Measurements from ENCODE around the gene HOXD11.
A peak's percentile ranks its signal among the peaks of the same experiment; 100 is the strongest.

HOXD11 gene

GRCh38 chr2:176135035-176135440 lies 28.0 kb downstream of the HOXD11 start:
- DNase-seq: no peak

- DNase-seq: peak in 1 of 2 experiments; percentile 36
Measured at GRCh38 chr2:176136374-176137251, 29.5 kb downstream of the HOXD11 start.

- no peak for DNase-seq
Measured at GRCh38 chr2:176137252-176137580, 30.1 kb downstream of the HOXD11 start.

GRCh38 chr2:176137906-176138305 lies 30.8 kb downstream of the HOXD11 start:
- no peak for DNase-seq

- peak in 1 of 2 experiments; percentile 7 for DNase-seq
Measured at GRCh38 chr2:176138526-176138922, 31.4 kb downstream of the HOXD11 start.

GRCh38 chr2:176138923-176139660 lies 32.0 kb downstream of the HOXD11 start:
- DNase-seq: peak; percentile 20 to 25

GRCh38 chr2:176139661-176140512 lies 32.8 kb downstream of the HOXD11 start:
- no peak for DNase-seq

- peak; percentile 82 to 85 for DNase-seq
Measured at GRCh38 chr2:176140513-176141317, 33.6 kb downstream of the HOXD11 start.

- DNase-seq: no peak
Measured at GRCh38 chr2:176142281-176142680, 35.2 kb downstream of the HOXD11 start.

- DNase-seq: no peak
Measured at GRCh38 chr2:176145085-176145969, 38.2 kb downstream of the HOXD11 start.

- no peak for DNase-seq
Measured at GRCh38 chr2:176146101-176146500, 39.0 kb downstream of the HOXD11 start.

GRCh38 chr2:176146645-176147044 lies 39.6 kb downstream of the HOXD11 start:
- no peak for DNase-seq

GRCh38 chr2:176147210-176147799 lies 40.2 kb downstream of the HOXD11 start:
- no peak for DNase-seq

- DNase-seq: no peak
Measured at GRCh38 chr2:176147800-176148496, 40.9 kb downstream of the HOXD11 start.

- no peak for DNase-seq
Measured at GRCh38 chr2:176148751-176149421, 41.8 kb downstream of the HOXD11 start.

- DNase-seq: no peak
Measured at GRCh38 chr2:176149481-176149938, 42.4 kb downstream of the HOXD11 start.

- no peak for DNase-seq
Measured at GRCh38 chr2:176149939-176150583, 43.0 kb downstream of the HOXD11 start.

- DNase-seq: no peak
Measured at GRCh38 chr2:176150584-176151441, 43.7 kb downstream of the HOXD11 start.
